Suprapubic skin (tissue), 3 donors: Measurements from ENCODE around the gene FKBP1A.

ENCODE experiments used
- CTCF ChIP-seq, 2 donors: fragments of 200-600 bp in 1 of 2; fragments of 450-650 bp in 1 of 2; sonication (generic) in 1 of 2; IDR thresholded peaks; one replicate each; pipeline ENCODE4 v1.5.1; 2016 to 2019; ENCODE audit warnings: antibody characterized with exemption in 2 of 2, mild to moderate bottlenecking in 1 of 2, moderate library complexity in 1 of 2
- EP300 ChIP-seq: sonication (generic); formaldehyde crosslinking; IDR thresholded peaks from one replicate; pipeline ENCODE4 v1.6.1; 2017; ENCODE audit warnings: antibody characterized with exemption
- POLR2A ChIP-seq, 2 donors: fragments of 450-650 bp; IDR thresholded peaks; one replicate each; pipeline ENCODE4 v1.6.1; 2017; ENCODE audit warnings: antibody characterized with exemption in 2 of 2, mild to moderate bottlenecking in 2 of 2, moderate library complexity in 2 of 2

GRCh38 chr20:1371830-1372539 is 20.9 kb downstream of the FKBP1A start:
- TF ChIP-seq POLR2A (IDR thresholded peaks at IDR 0.05) (no peak), CTCF (IDR thresholded peaks at IDR 0.05) (no peak), EP300 (no peak)
